IPS DF 4.7 (cell line): ENCODE data around the gene ZNRF2.

Source experiments
- DNase-seq: peaks from one replicate; pipeline ENCODE4 v3.0.0-alpha.2; 2013; ENCODE audit warnings: low spot score; ENCODE audit errors: extremely low read depth

ZNRF2 gene

GRCh38 chr7:30284298-30285066 is at the start of gene ZNRF2:
ZNRF2 (plus strand) TSS chr7:30284597; CDS start chr7:30285358, 761 bp downstream.
- DNase-seq = peak; percentile 92

- no peak for DNase-seq
These were observed 47.1 kb upstream of the ZNRF2 start for GRCh38 chr7:30237271-30237695.

- no peak for DNase-seq
These were observed 45.5 kb upstream of the ZNRF2 start for GRCh38 chr7:30238721-30239441.

GRCh38 chr7:30240106-30240800 is 44.1 kb upstream of the ZNRF2 start:
- DNase-seq = no peak

- DNase-seq = no peak
These were observed 42.6 kb upstream of the ZNRF2 start for GRCh38 chr7:30241767-30242166.

GRCh38 chr7:30244340-30244739 is 40.1 kb upstream of the ZNRF2 start:
- no peak for DNase-seq

GRCh38 chr7:30245913-30246312 is 38.5 kb upstream of the ZNRF2 start:
- DNase-seq = no peak

- no peak for DNase-seq
These were observed 38.0 kb upstream of the ZNRF2 start for GRCh38 chr7:30246392-30246791.

- DNase-seq = no peak
These were observed 36.6 kb upstream of the ZNRF2 start for GRCh38 chr7:30247541-30248401.

GRCh38 chr7:30249316-30249715 is 35.1 kb upstream of the ZNRF2 start:
- DNase-seq = no peak

- DNase-seq = no peak
These were observed 34.2 kb upstream of the ZNRF2 start for GRCh38 chr7:30249986-30250774.

- DNase-seq = no peak
These were observed 32.6 kb upstream of the ZNRF2 start for GRCh38 chr7:30251708-30252329.

GRCh38 chr7:30252885-30253795 is 31.3 kb upstream of the ZNRF2 start:
- no peak for DNase-seq

- no peak for DNase-seq
These were observed 30.6 kb upstream of the ZNRF2 start for GRCh38 chr7:30253796-30254165.

GRCh38 chr7:30254248-30254647 is 30.1 kb upstream of the ZNRF2 start:
- DNase-seq = no peak

GRCh38 chr7:30254717-30255063 is 29.7 kb upstream of the ZNRF2 start:
- no peak for DNase-seq

GRCh38 chr7:30255064-30255769 is 29.2 kb upstream of the ZNRF2 start:
- no peak for DNase-seq

GRCh38 chr7:30256349-30256858 is 28.0 kb upstream of the ZNRF2 start:
- no peak for DNase-seq
